HG03039 (cell line): ENCODE results near the gene GRID1.
A peak's percentile ranks its signal among the peaks of the same experiment; 100 is the strongest.

Experiments
- ATAC-seq: cut with Tn5 transposase; IDR thresholded peaks from one replicate; pipeline ENCODE4 v1.9.1; 2021; ENCODE audit warnings: mild to moderate bottlenecking, moderate library complexity; ENCODE audit not compliant: unreplicated experiment

GRID1 gene

GRCh38 chr10:86160890-86161585 lies 205.6 kb downstream of the GRID1 start:
- ATAC-seq: no peak

GRCh38 chr10:86159797-86160196 lies 206.8 kb downstream of the GRID1 start:
- ATAC-seq: no peak

GRCh38 chr10:86155054-86155921 lies 211.3 kb downstream of the GRID1 start:
- ATAC-seq: no peak

- no peak for ATAC-seq
Measured at GRCh38 chr10:86153751-86154150, 212.8 kb downstream of the GRID1 start.

GRCh38 chr10:86152911-86153310 lies 213.7 kb downstream of the GRID1 start:
- no peak for ATAC-seq

GRCh38 chr10:86152354-86152753 lies 214.2 kb downstream of the GRID1 start:
- no peak for ATAC-seq

GRCh38 chr10:86151613-86152012 lies 215.0 kb downstream of the GRID1 start:
- ATAC-seq: no peak

- ATAC-seq: no peak
Measured at GRCh38 chr10:86149257-86149656, 217.3 kb downstream of the GRID1 start.

GRCh38 chr10:86148117-86148516 lies 218.5 kb downstream of the GRID1 start:
- no peak for ATAC-seq

GRCh38 chr10:86144301-86144700 lies 222.3 kb downstream of the GRID1 start:
- ATAC-seq: no peak

GRCh38 chr10:86141896-86142295 lies 224.7 kb downstream of the GRID1 start:
- no peak for ATAC-seq

GRCh38 chr10:86139066-86139657 lies 227.4 kb downstream of the GRID1 start:
- peak; percentile 70 for ATAC-seq

GRCh38 chr10:86138551-86139065 lies 228.0 kb downstream of the GRID1 start:
- no peak for ATAC-seq

GRCh38 chr10:86137561-86137960 lies 229.0 kb downstream of the GRID1 start:
- ATAC-seq: no peak

GRCh38 chr10:86136934-86137333 lies 229.7 kb downstream of the GRID1 start:
- no peak for ATAC-seq

- no peak for ATAC-seq
Measured at GRCh38 chr10:86135191-86135590, 231.4 kb downstream of the GRID1 start.

- ATAC-seq: no peak
Measured at GRCh38 chr10:86130737-86131475, 235.7 kb downstream of the GRID1 start.

- no peak for ATAC-seq
Measured at GRCh38 chr10:86130041-86130440, 236.6 kb downstream of the GRID1 start.

- ATAC-seq: no peak
Measured at GRCh38 chr10:86128360-86128759, 238.2 kb downstream of the GRID1 start.

GRCh38 chr10:86127274-86127819 lies 239.2 kb downstream of the GRID1 start:
- no peak for ATAC-seq

- ATAC-seq: no peak
Measured at GRCh38 chr10:86124734-86125133, 241.9 kb downstream of the GRID1 start.
